Body of pancreas (tissue), 4 donors: ENCODE measurements around the gene ZBP1. TPM values are rescaled to one million over a fixed set of nuclear protein-coding genes. Genes with fewer than 3 reads are reported as not detected.

ENCODE experiments used
- ATAC-seq: fragments of 150-250 bp; one replicate; pipeline ENCODE4 v1.9.1; 2016
- DNase-seq, 4 donors: peaks; one replicate each; pipeline ENCODE4 v3.0.0-alpha.2; 2019
- H3K27ac ChIP-seq, 4 donors: fragments of 200-600 bp; sonication (generic); 1 replicate in 3 of 4; 2 replicates in 1 of 4; pipeline versions ENCODE4 v1.5.1 to v1.6.1; 2016 to 2019; ENCODE audit warnings: mild to moderate bottlenecking in 1 of 4, mixed read lengths in 1 of 4, moderate library complexity in 1 of 4
- H3K27me3 ChIP-seq, 2 donors: fragments of 200-600 bp; sonication (generic); one replicate each; pipeline ENCODE4 v1.6.0; 2016; ENCODE audit warnings: mild to moderate bottlenecking in 1 of 2
- H3K36me3 ChIP-seq, 2 donors: fragments of 200-600 bp; sonication (generic); replicated peaks in 1 of 2; 2 replicates each; pipeline ENCODE4 v1.5.1; 2016; ENCODE audit warnings: low read depth in 2 of 2; ENCODE audit not compliant: insufficient read depth in 1 of 2
- H3K4me1 ChIP-seq: fragments of 200-600 bp; sonication (generic); one replicate; pipeline ENCODE4 v1.6.0; 2016
- H3K4me3 ChIP-seq, 2 donors: fragments of 200-600 bp; sonication (generic); 1 replicate in 1 of 2; 2 replicates in 1 of 2; pipeline ENCODE4 v1.5.1; 2016 to 2019
- H3K9me3 ChIP-seq, 3 donors: fragments of 200-600 bp; sonication (generic); 1 replicate in 2 of 3; 2 replicates in 1 of 3; pipeline ENCODE4 v1.5.1; 2016
- CTCF ChIP-seq, 7 experiments: fragments of 450-650 bp in 4 of 7; fragments of 200-600 bp in 3 of 7; sonication (generic) in 3 of 7; IDR thresholded peaks; one replicate each; pipeline ENCODE4 v1.5.1; 2016 to 2019; ENCODE audit warnings: antibody characterized with exemption in 7 of 7
- POLR2A ChIP-seq, 3 donors: fragments of 450-650 bp; IDR thresholded peaks; one replicate each; pipeline ENCODE4 v1.6.1; 2016; ENCODE audit warnings: antibody characterized with exemption in 3 of 3, mild to moderate bottlenecking in 2 of 3
- WGBS, 2 donors: methylation state at CpG; one replicate each; pipeline ENCODE4 v1.1.5; 2017; 5-methylcytosine and 5-hydroxymethylcytosine counted together
- intact Hi-C: fragments of 100-400 bp; cut with DNase I; formaldehyde crosslinking; loops from one replicate; pipeline ENCODE4 v1.15.1; 2023
- total RNA-seq, 2 donors: library from RNA; depleted of rRNA; stranded (reverse); fragments of >200 nt; gene quantifications; one replicate each; pipeline ENCODE4 v1.1.0, GENCODE V29; 2016

Gene ZBP1
- total RNA-seq, 2 donors from 2014 or later = 0.26 TPM; not detected in 1

- Histone ChIP-seq H3K4me3 (no peak overlapping the region), H3K36me3 (peaks cover 5 to 7% of the 10 kb centered on the region in 2 donors), H3K27ac (no peak overlapping the region), H3K9me3 (no peaks in the 10 kb centered on the region), H3K27me3 (no peaks in the 10 kb centered on the region), H3K4me1 (peaks cover 4% of the 10 kb centered on the region)
- TF ChIP-seq POLR2A (IDR thresholded peaks at IDR 0.05) (no peak), CTCF (IDR thresholded peaks at IDR 0.05) (no peak)
- whole genome bisulfite sequencing, 2 donors = 78 to 83% methylated on average over 11 of the region's 11 CpGs
- no peak for ATAC-seq
- intact Hi-C loops = loop anchor here (10.0 kb wide), 1 partner anchor 529 kb away; no protein-coding TSS in a partner anchor
- DNase-seq = no peak
Observed at GRCh38 chr20:57655809-57656155, 35.6 kb upstream of the ZBP1 start.

- intact Hi-C loops = loop anchor here (10.0 kb wide), 1 partner anchor 530 kb away; no protein-coding TSS in a partner anchor
- Histone ChIP-seq H3K36me3 (peaks cover 5 to 7% of the 10 kb centered on the region in 2 donors), H3K27ac (no peak overlapping the region), H3K4me3 (no peak overlapping the region), H3K9me3 (no peaks in the 10 kb centered on the region), H3K27me3 (no peaks in the 10 kb centered on the region), H3K4me1 (peaks cover 4% of the 10 kb centered on the region)
- ATAC-seq (no peak), DNase-seq (peak in 2 of 4 donors; percentile 10 to 11)
- 81 to 85% methylated on average over 21 to 22 of the region's 22 CpGs for WGBS, 2 donors
- no peak for TF ChIP-seq CTCF (IDR thresholded peaks at IDR 0.05)
- TF ChIP-seq POLR2A (IDR thresholded peaks at IDR 0.05) = no peak
Observed at GRCh38 chr20:57654998-57655808, 35.0 kb upstream of the ZBP1 start.

GRCh38 chr20:57654363-57654997 lies 34.3 kb upstream of the ZBP1 start:
- Histone ChIP-seq H3K9me3 (no peaks in the 10 kb centered on the region), H3K36me3 (peaks cover 5 to 7% of the 10 kb centered on the region in 2 donors), H3K4me1 (peaks cover 4% of the 10 kb centered on the region), H3K27me3 (no peaks in the 10 kb centered on the region), H3K4me3 (no peak overlapping the region), H3K27ac (no peak overlapping the region)
- DNase-seq (peak; percentile 51 to 62 (median 56)), ATAC-seq (peak; percentile 78)
- intact Hi-C loops = loop anchor here (10.0 kb wide), 1 partner anchor 530 kb away; no protein-coding TSS in a partner anchor
- WGBS, 2 donors = 42 to 45% methylated on average over 12 of the region's 12 CpGs
- TF ChIP-seq POLR2A (IDR thresholded peaks at IDR 0.05) (no peak), CTCF (IDR thresholded peaks at IDR 0.05) (peak; percentile 73 to 91 (median 78))

GRCh38 chr20:57653910-57654309 lies 33.7 kb upstream of the ZBP1 start:
- 49 to 55% methylated on average over 5 of the region's 5 CpGs for WGBS, 2 donors
- ATAC-seq (no peak), DNase-seq (peak in 1 of 4 donors; percentile 4)
- no peaks in the 10 kb centered on the region for H3K27me3 ChIP-seq
- TF ChIP-seq POLR2A (IDR thresholded peaks at IDR 0.05) (no peak), CTCF (IDR thresholded peaks at IDR 0.05) (no peak)
- no peaks in the 10 kb centered on the region for H3K9me3 ChIP-seq
- intact Hi-C loops = loop anchor here (10.0 kb wide), 1 partner anchor 531 kb away; no protein-coding TSS in a partner anchor
- H3K4me1 ChIP-seq = peaks cover 1% of the 10 kb centered on the region
- no peak overlapping the region for H3K27ac ChIP-seq
- peaks cover 5 to 7% of the 10 kb centered on the region in 2 donors for H3K36me3 ChIP-seq
- H3K4me3 ChIP-seq = no peak overlapping the region
